GM12801 (cell line): ENCODE results near the gene ADGRD1.

Source experiments
- CTCF ChIP-seq: IDR thresholded peaks from one replicate; pipeline ENCODE4 v1.5.1; 2011; ENCODE audit warnings: control low read depth; ENCODE audit not compliant: insufficient read length; ENCODE audit errors: extremely low read depth

ADGRD1 gene

GRCh38 chr12:131101703-131102492, 148.2 kb downstream of the ADGRD1 start:
- no peak for TF ChIP-seq CTCF

- TF ChIP-seq CTCF, result no peak
Observed at GRCh38 chr12:131102493-131102931, 148.8 kb downstream of the ADGRD1 start.

GRCh38 chr12:131102991-131103668, 149.4 kb downstream of the ADGRD1 start:
- no peak for TF ChIP-seq CTCF

- TF ChIP-seq CTCF, result no peak
Observed at GRCh38 chr12:131103669-131104462, 150.2 kb downstream of the ADGRD1 start.

- TF ChIP-seq CTCF, result no peak
Observed at GRCh38 chr12:131104463-131105350, 151.0 kb downstream of the ADGRD1 start.

GRCh38 chr12:131105351-131105735, 151.6 kb downstream of the ADGRD1 start:
- no peak for TF ChIP-seq CTCF
